Transverse colon (tissue), 4 donors: Measurements from ENCODE around the gene CRYM. TPM values are rescaled to one million over a fixed set of nuclear protein-coding genes. Genes with fewer than 3 reads are reported as not detected.
A peak's percentile ranks its signal among the peaks of the same experiment; 100 is the strongest.
"Not testable (repeated sequence)": the region's sequence is repeated elsewhere in the genome, so short reads cannot be mapped to it uniquely, and the experiment has no call there.

Experiments
- DNase-seq: peaks from one replicate; pipeline ENCODE4 v3.0.0-alpha.2; 2019
- H3K27ac ChIP-seq, 4 donors: fragments of 200-600 bp; sonication (generic); 2 replicates each; pipeline ENCODE4 v1.5.1; 2016 to 2018; ENCODE audit warnings: inconsistent platforms in 4 of 4
- H3K27me3 ChIP-seq: fragments of 200-600 bp; sonication (generic); 2 replicates; pipeline ENCODE4 v1.5.1; 2017; ENCODE audit warnings: inconsistent platforms
- H3K36me3 ChIP-seq, 4 donors: fragments of 200-600 bp; sonication (generic); 2 replicates each; pipeline ENCODE4 v1.5.1; 2017 to 2019; ENCODE audit warnings: inconsistent platforms in 4 of 4
- H3K4me1 ChIP-seq, 4 donors: fragments of 200-600 bp; sonication (generic); 2 replicates each; pipeline ENCODE4 v1.5.1; 2017 to 2020; ENCODE audit warnings: inconsistent platforms in 4 of 4
- H3K4me3 ChIP-seq, 4 donors: fragments of 200-600 bp; sonication (generic); 1 replicate in 1 of 4; 2 replicates in 3 of 4; pipeline versions ENCODE4 v1.5.1 to v1.6.1; 2017 to 2019; ENCODE audit warnings: inconsistent platforms in 4 of 4
- H3K9me3 ChIP-seq, 2 donors: fragments of 200-600 bp; sonication (generic); 2 replicates each; pipeline ENCODE4 v1.5.1; 2017 to 2019; ENCODE audit warnings: inconsistent platforms in 2 of 2
- EP300 ChIP-seq: sonication (generic); formaldehyde crosslinking; IDR thresholded peaks from one replicate; pipeline ENCODE4 v1.6.1; 2017; ENCODE audit warnings: antibody characterized with exemption, low read depth
- POLR2A ChIP-seq: fragments of 450-650 bp; IDR thresholded peaks from one replicate; pipeline ENCODE4 v1.6.1; 2016; ENCODE audit warnings: antibody characterized with exemption, mild to moderate bottlenecking, moderate library complexity
- POLR2AphosphoS5 ChIP-seq, 3 donors: sonication (generic); formaldehyde crosslinking; IDR thresholded peaks; one replicate each; pipeline ENCODE4 v1.6.1; 2016; ENCODE audit warnings: antibody characterized with exemption in 3 of 3
- WGBS, 2 donors: methylation state at CpG; one replicate each; pipeline ENCODE4 v1.1.5; 2018; ENCODE audit warnings: low coverage in 1 of 2; 5-methylcytosine and 5-hydroxymethylcytosine counted together
- in situ Hi-C, 4 donors: fragments of 200-750 bp; cut with MboI; loops; one replicate each; pipeline versions ENCODE4 v1.15.0 to v1.15.1; 2017; ENCODE audit warnings: low sequenced_read_pairs in 3 of 4, low pct_ligation_motif_present in 1 of 4, low pct_unique_long_range_greater_than_20kb in 1 of 4
- intact Hi-C: fragments of 100-400 bp; cut with DNase I; formaldehyde crosslinking; loops from one replicate; pipeline ENCODE4 v1.15.1; 2023; ENCODE audit warnings: low total_unique reads
- total RNA-seq, 4 donors: library from RNA; depleted of rRNA; stranded (reverse); fragments of >200 nt; gene quantifications; one replicate each; pipeline ENCODE4 v1.1.0, GENCODE V29; 2016
- TF ChIP-seq, protein P1 (sequence below), 5 experiments: fragments of 200-600 bp in 3 of 5; fragments of 450-650 bp in 2 of 5; sonication (generic) in 3 of 5; IDR thresholded peaks; 1 replicate in 2 of 5; 2 replicates in 3 of 5; pipeline ENCODE4 v1.5.1; 2016 to 2017; ENCODE audit warnings: antibody characterized with exemption in 5 of 5, inconsistent platforms in 3 of 5, mild to moderate bottlenecking in 2 of 5, moderate library complexity in 1 of 5

The CRYM gene
- total RNA-seq, 4 donors from 2014 or later = 5.6 to 23.1 (median 18.3) TPM; not detected in 1

DNA sequence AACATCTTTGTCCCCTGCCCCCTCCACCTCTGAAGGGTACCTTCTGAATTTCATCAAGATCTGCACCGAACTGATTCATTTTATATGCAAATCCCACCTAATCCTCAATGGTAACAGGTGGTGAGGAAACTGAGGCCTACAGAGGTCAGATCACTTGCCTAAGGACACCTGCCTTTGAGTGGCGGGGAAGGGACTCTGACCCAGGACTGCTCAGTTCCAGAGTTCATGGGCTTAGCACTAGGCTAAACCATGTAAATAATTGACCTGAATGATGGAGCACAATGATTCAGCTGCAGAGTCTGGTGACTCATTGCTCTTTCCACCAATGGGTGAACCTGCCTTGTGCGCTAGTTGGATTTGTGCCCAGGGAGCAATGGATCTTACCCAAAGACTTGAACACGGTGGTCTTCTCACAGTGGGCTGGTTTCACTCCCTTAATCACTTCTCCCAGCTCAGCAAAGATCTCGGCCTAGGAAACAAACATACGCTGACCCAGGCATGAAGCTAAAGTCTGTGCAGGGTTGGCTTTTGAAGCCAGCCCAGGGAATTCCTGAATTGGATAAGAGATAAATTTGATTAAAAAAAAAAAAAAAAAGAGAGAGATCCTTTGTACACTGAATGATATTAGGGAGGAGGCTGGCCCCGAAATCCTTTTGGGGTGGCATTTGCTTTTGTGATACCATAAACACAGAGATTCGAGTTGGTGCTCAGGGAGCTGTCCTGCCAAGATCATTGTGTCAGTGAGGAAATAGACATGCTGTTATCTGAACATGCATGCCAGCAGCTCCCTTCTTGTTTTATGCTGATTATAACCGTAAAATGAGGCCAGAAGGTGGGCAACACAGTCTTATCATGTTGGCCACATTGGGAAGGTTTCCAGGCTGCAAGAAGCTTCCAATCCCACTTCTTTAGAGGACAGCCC lies 17.0 kb downstream of the CRYM start:
- no peaks in the 10 kb centered on the region for H3K9me3 ChIP-seq
- peak overlapping the region; percentile 51 to 68 (median 62) for H3K27ac ChIP-seq
- H3K4me1 ChIP-seq = peaks cover 9 to 46% (median 27%) of the 10 kb centered on the region in 4 donors
- TF ChIP-seq POLR2A = no peak
- TF ChIP-seq POLR2AphosphoS5 (IDR thresholded peaks at IDR 0.05) = peak in 2 of 3 donors; percentile 54 to 70
- 43% methylated on average over 3 to 9 of the region's 9 CpGs for WGBS, 2 donors
- H3K4me3 ChIP-seq = no peak overlapping the region
- intact Hi-C loops = loop anchor here (10.0 kb wide), 1 partner anchor 56 kb away; no protein-coding TSS in a partner anchor
- no peaks in the 10 kb centered on the region for H3K27me3 ChIP-seq
- in situ Hi-C loops = loop anchor here in 1 of 4 donors (10.0 kb wide), 1 partner anchor 76 kb away; no protein-coding TSS in a partner anchor
- DNase-seq = peak; percentile 84
- no peaks in the 10 kb centered on the region for H3K36me3 ChIP-seq

DNA sequence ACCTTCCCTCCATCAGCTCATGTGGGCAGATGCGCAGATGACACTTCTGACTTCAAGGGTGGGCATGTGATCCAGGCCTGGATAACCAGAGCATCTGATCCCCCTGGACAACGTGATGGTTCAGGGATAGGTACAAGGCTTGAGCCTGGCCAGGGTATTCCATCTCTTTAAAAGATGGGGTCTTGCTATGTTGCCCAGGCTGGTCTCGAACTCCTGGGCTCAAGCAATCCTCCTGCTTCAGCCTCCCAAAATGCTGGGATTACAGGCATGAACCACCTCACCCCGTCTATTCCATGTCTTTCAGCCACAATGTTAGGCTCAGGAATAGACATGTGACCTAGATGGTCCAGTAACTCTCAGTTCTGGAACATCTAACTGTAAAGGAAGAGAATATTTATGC lies 20.8 kb downstream of the CRYM start:
- H3K4me3 ChIP-seq = no peak overlapping the region
- intact Hi-C loops = no loop called here
- H3K4me1 ChIP-seq = peaks cover 4 to 22% (median 13%) of the 10 kb centered on the region in 4 donors
- no peak for DNase-seq
- in situ Hi-C loops = no loop called here
- 74 to 100% methylated on average over 2 to 4 of the region's 4 CpGs for WGBS, 2 donors
- H3K27me3 ChIP-seq = no peaks in the 10 kb centered on the region
- no peak for TF ChIP-seq EP300
- no peaks in the 10 kb centered on the region for H3K36me3 ChIP-seq
- H3K9me3 ChIP-seq = no peaks in the 10 kb centered on the region
- H3K27ac ChIP-seq = no peak overlapping the region

DNA sequence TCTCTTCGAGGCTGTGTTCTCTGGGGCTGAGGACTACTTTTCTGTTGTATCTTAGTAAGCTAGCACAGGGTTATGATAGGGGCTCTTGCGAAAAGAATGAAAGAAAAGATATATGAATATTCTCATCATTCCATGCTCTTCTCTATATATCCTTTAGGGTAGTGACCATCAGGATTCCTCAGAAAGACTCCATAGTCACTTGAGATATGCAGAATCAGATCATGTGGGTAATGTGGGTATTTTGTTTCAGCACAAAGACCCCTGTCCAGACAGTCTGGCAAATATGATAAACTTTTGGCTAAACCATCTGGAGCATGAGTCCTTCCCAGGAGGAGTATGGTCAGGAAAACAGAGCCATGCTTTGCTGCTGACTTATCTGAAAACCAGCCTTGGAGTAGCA lies 21.5 kb downstream of the CRYM start:
- 82 to 100% methylated on average over 1 to 2 of the region's 2 CpGs for WGBS, 2 donors
- no peak for TF ChIP-seq POLR2A
- no peak for DNase-seq
- Histone ChIP-seq H3K36me3 (no peaks in the 10 kb centered on the region), H3K27me3 (no peaks in the 10 kb centered on the region), H3K4me3 (no peak overlapping the region), H3K4me1 (peaks cover 3 to 15% (median 8%) of the 10 kb centered on the region in 4 donors), H3K9me3 (no peaks in the 10 kb centered on the region), H3K27ac (no peak overlapping the region)
- intact Hi-C loops = no loop called here
- in situ Hi-C loops = no loop called here

DNA sequence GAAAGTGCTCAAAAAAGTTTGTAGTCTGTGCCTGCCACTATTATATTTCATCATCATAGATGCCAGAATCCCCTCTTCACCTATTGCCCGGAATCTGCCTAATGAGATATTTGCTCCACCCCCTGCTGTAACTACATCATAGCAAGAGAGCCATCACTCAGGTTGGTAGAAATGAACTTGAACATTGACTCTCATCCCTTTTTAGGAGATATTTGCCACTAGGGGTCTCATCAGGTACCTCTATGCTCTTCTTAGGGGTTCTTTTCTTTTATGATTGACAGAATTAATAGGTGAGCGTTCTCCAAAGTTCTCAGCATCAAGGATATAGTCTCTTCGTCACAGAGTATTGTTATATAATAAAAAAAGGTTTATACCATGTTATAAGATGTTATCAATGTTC lies 24.6 kb downstream of the CRYM start:
- in situ Hi-C loops (no loop called here), intact Hi-C loops (no loop called here)
- WGBS, 2 donors = 72 to 95% methylated on average over 3 of the region's 3 CpGs
- Histone ChIP-seq H3K4me1 (no peaks in the 10 kb centered on the region), H3K27ac (no peak overlapping the region), H3K27me3 (no peaks in the 10 kb centered on the region), H3K36me3 (no peaks in the 10 kb centered on the region), H3K4me3 (no peak overlapping the region), H3K9me3 (no peaks in the 10 kb centered on the region)
- no peak for DNase-seq
- TF ChIP-seq POLR2A = no peak
- TF ChIP-seq, protein P1, sequence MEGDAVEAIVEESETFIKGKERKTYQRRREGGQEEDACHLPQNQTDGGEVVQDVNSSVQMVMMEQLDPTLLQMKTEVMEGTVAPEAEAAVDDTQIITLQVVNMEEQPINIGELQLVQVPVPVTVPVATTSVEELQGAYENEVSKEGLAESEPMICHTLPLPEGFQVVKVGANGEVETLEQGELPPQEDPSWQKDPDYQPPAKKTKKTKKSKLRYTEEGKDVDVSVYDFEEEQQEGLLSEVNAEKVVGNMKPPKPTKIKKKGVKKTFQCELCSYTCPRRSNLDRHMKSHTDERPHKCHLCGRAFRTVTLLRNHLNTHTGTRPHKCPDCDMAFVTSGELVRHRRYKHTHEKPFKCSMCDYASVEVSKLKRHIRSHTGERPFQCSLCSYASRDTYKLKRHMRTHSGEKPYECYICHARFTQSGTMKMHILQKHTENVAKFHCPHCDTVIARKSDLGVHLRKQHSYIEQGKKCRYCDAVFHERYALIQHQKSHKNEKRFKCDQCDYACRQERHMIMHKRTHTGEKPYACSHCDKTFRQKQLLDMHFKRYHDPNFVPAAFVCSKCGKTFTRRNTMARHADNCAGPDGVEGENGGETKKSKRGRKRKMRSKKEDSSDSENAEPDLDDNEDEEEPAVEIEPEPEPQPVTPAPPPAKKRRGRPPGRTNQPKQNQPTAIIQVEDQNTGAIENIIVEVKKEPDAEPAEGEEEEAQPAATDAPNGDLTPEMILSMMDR (IDR thresholded peaks at IDR 0.05) = no peak
- no peak for TF ChIP-seq EP300
- no peak for TF ChIP-seq POLR2AphosphoS5 (IDR thresholded peaks at IDR 0.05)

DNA sequence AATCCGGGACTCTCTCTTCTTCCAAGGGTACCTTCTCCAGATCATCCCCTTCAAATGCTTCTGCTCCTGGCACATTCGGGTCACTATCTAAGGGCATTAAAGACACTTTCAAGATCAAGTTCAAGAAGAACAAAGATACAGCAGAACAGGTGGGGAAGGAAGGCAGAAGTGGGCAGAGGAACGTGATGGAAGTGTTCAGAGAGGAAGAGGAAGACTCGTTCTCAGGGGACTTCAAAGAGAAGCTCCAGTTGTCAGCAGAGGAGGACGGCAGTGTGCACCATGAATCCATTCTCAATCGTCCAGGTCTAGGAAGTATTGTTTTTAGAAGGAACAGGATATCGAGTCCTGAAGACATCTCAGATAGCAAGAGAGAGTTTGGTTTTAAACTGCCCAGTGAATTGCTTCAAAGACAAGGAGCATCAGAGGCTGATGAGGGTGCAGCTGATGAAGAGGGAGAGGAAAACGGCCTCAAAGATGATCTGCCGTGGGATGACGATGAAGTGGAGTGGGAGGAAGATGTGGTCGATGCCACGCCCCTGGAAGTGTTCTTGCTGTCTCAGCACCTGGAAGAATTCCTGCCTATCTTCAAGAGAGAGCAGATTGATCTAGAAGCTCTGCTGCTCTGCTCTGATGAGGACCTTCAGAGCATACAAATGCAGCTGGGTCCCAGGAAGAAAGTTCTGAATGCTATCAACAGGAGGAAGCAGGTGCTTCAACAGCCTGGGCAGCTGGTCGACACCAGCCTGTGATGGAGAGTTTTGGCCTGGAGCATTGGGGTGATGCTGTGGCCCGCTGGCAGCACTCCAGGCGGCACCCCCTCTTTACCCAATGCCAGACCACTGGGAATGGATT lies 27.8 kb downstream of the CRYM start:
- no peak overlapping the region for H3K4me3 ChIP-seq
- H3K4me1 ChIP-seq = peaks cover 0 to 23% (median 9%) of the 10 kb centered on the region in 4 donors
- no peaks in the 10 kb centered on the region for H3K27me3 ChIP-seq
- intact Hi-C loops = no loop called here
- no peaks in the 10 kb centered on the region for H3K36me3 ChIP-seq
- in situ Hi-C loops = no loop called here
- no peak overlapping the region for H3K27ac ChIP-seq
- no peaks in the 10 kb centered on the region for H3K9me3 ChIP-seq
- TF ChIP-seq POLR2AphosphoS5 (IDR thresholded peaks at IDR 0.05) = no peak
- no peak for TF ChIP-seq EP300
- no peak for TF ChIP-seq POLR2A
- TF ChIP-seq, protein P1 (IDR thresholded peaks at IDR 0.05) = no peak
- 76 to 90% methylated on average over 7 to 15 of the region's 15 CpGs for WGBS, 2 donors
- no peak for DNase-seq

DNA sequence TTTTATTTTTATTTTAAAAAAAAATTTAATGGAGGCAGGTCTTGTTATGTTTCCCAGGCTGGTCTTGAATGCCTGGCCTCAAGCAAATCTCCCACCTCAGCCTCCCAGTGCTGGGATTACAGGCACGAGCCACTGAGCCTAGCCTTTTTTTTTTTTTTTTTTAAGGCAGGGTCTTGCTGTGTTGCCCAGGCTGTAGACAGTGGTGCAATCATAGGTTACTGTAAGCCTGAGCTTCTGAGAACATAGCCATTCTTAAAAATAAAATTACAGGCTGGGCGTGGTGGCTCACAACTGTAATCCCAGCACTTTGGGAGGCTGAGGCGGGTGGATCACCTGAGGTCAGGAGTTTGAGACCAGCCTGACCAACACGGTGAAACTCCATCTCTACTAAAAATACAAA lies 29.9 kb downstream of the CRYM start:
- DNase-seq, intact Hi-C loops, H3K4me3 ChIP-seq, H3K36me3 ChIP-seq, H3K27me3 ChIP-seq, H3K27ac ChIP-seq, H3K9me3 ChIP-seq, in situ Hi-C loops: not testable (repeated sequence)
- 78 to 85% methylated on average over 2 to 4 of the region's 4 CpGs for WGBS, 2 donors
- peaks cover 0 to 33% (median 11%) of the 10 kb centered on the region in 4 donors for H3K4me1 ChIP-seq
